DMS 273 (cell line): ENCODE measurements around the gene TRIOBP.
"Not testable (repeated sequence)": the region's sequence is repeated elsewhere in the genome, so short reads cannot be mapped to it uniquely, and the experiment has no call there.

Source experiments
- DNase-seq: peaks from one replicate; lab custom pipeline; 2025; ENCODE audit not compliant: unreplicated experiment; lab: John Stamatoyannopoulos, UW

The TRIOBP gene

GRCh38 chr22:37692627-37693285 is 4.1 kb upstream of the TRIOBP start:
- DNase-seq, result no peak

DNA sequence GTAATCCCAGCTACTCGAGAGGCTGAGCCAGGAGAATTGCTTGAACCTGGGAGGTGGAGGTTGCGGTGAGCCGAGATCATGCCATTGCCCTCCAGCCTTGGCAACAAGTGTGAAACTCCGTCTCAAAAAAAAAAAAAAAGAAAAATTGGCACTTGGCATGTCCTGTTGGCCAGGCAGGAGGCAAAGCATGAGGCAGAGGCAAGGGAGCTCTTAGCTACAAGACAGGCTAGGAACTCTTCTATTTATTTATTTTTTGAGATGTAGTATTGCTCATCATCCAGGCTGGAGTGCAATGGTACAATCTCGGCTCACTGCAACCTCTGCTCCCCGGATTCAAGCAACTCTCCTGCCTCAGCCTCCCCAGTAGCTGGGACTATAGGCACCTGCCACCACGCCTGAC is 2.7 kb upstream of the TRIOBP start:
- not testable (repeated sequence) for DNase-seq

DNA sequence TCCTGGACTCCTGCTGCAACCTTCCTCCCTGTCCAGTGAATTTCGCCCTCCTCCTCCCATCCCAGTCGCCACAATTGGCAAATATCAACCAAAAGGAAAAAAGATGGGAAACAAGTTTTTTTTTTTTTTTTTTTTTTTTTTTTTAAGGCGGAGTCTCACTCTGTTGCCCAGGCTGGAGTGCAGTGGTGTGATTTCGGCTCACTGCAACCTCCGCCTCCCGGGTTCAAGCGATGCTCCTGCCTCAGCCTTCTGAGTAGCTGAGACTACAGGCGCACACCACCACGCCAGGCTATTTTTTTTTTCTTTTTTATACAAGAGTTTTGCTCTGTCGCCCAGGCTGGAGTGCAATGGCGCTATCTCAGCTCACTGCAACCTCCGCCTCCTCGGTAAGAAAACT is 590 bp upstream of the TRIOBP start:
- DNase-seq, result not testable (repeated sequence)

GRCh38 chr22:37697538-37697835 is 639 bp downstream of the TRIOBP start:
- DNase-seq, result no peak

- no peak for DNase-seq
Measured at GRCh38 chr22:37701141-37701786, 4.4 kb downstream of the TRIOBP start.

DNA sequence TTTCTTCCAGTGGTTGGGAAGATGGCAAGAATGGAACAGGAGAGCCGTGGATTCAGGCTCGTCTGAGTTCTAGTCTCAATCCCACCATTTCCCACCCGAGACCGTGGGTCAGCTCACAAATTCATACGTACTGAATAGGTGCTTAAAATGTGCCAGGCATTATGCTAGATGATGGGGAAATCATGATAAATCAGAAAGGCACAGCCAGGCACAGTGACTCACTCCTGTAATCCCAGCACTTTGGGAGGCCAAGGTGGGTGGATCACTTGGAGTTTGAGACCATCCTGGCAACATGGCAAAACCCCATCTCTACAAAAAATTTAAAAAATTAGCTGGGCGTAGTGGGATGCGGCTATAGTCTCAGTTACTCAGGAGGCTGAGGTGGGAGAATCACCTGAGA is 7.1 kb downstream of the TRIOBP start:
- no peak for DNase-seq

DNA sequence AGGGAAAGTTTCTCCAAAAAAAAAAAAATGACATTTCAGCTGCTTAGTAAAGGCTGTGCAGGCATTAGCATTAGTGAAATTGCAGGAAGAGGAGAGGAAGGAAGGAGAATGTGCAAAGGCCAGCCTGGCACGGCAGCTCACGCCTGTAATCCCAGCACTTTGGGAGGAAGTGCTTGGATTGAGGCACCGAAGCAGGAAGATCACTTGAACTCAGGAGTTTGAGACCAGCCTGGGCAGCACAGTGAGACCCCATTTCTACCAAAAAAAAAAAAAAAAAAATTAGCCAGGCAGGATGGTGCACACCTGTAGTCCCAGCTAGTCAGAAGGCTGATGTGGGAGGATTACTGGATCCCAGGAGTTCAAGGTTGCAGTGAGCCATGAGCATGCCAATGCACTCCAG is 7.8 kb downstream of the TRIOBP start:
- DNase-seq, result no peak

GRCh38 chr22:37705205-37705604 is 8.4 kb downstream of the TRIOBP start:
- DNase-seq, result no peak

DNA sequence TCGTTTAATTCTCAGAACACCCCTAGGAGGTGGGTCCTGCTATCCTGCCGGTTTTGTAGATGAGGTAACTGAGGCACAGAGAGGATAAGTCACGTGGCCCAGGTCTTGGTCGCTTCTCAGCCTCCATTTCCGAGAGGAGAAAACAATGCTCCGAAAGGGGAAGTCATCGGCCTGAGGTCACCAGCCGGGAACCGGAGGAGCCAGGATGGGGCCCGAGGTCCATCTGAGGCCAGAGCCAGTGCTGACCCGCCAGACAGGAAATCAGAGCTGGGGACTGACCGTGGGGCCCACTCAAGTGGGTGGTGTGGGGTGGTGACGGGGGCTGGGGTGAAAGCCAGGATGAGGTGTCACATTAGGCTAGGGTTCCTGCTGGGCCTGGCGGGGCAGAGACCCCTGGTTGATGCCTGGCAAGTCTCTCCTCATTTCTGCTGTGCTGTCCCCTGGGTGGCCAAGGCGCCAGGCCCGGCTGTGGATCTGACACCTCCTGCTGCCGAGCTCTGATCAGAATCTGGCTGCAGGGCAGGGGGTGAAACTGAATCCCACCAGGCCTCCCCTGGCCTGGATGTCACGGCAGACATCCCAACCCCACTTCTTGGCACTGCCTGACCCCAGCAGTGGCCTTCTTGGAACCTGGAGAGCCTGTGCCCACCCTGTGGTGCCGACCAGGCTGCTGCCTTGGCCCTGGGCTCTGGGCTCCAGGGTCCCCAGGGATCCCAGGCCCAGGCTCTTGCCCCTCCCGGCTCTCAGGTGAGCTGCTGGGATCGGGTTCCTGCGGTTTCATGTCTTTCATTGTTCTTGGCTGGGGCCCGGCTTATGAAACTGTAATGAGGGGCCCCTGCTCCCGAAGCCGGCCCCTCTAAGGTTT is 12.0 kb downstream of the TRIOBP start:
- no peak for DNase-seq

- DNase-seq, result no peak
Measured at GRCh38 chr22:37709445-37709765, 12.6 kb downstream of the TRIOBP start.

- no peak for DNase-seq
Measured at GRCh38 chr22:37710675-37711074, 13.8 kb downstream of the TRIOBP start.

GRCh38 chr22:37711490-37711889 is 14.6 kb downstream of the TRIOBP start:
- DNase-seq, result no peak

DNA sequence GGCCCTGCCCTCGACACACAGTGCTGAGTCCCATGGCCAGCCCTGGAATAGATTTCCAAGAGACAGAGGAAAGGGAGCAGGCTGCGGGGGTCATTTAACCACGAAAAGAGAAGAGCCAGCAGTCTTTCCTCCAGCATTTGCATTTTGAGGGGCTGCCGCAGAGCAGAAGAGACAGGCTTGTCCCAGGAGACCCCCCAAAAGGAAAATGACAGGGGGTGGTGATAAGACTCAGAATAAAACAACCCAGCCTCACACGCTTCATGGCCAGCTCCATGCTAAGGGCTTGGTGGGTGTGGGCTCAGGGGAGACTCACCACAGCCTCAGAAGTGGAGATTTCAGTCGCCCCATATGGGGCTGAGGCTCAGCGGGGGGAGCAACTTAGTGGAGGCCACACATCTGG is 16.9 kb downstream of the TRIOBP start:
- no peak for DNase-seq

DNA sequence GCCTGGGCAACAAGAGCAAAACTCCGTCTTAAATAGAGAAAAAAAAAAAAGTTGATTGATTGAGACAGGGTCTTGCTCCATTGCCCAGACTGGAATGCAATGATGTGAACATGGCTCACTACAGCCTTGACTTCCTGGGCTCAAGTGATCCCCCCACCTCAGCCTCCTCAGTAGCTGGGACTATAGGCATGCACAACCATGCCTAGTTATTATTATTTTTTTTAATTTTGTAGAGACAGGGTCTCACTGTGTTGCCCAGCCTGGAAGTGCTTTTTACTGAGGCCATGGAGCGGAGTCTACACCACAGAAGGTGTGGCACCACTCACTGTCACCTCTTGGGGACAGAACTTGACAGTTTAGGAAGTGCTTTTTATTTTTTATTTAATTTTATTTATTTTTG is 17.8 kb downstream of the TRIOBP start:
- no peak for DNase-seq

DNA sequence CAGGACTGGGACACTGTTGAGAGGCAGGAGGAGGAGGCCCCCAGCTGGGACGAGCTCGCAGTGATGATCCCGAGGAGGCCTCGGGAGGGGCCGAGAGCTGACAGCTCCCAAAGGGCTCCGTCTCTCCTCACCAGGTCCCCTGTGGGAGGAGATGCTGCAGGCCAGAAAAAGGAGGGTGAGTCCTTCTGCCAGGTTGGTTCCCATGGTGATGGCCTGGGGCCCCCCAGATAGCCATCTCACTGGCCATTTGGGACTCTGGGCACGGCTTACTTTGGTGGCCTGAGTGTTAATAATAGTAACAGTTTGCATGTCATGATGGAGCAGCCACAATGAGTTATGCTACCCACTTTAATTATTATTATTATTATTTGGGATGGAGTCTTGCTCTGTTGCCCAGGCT is 18.9 kb downstream of the TRIOBP start:
- DNase-seq, result no peak

DNA sequence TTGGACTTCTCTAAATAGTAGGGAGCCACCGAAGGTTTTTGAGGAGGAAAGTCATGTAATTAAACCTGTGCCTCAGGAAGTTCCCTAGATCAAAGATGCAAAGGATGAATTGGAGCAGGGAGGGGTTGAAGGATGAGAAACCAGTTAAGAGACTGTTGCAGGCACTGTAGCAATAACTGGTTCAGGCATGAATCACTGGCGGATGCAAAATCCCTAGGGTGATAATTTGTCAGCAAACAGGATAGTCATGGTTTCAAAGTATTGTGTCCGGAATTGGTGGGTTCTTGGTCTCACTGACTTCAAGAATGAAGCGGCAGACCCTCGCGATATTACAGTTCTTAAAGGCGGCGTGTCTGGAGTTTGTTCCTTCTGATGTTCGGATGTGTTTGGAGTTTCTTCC is 19.9 kb downstream of the TRIOBP start:
- no peak for DNase-seq

- not testable (repeated sequence) for DNase-seq
Measured at GRCh38 chr22:37717235-37717634, 20.4 kb downstream of the TRIOBP start.

DNA sequence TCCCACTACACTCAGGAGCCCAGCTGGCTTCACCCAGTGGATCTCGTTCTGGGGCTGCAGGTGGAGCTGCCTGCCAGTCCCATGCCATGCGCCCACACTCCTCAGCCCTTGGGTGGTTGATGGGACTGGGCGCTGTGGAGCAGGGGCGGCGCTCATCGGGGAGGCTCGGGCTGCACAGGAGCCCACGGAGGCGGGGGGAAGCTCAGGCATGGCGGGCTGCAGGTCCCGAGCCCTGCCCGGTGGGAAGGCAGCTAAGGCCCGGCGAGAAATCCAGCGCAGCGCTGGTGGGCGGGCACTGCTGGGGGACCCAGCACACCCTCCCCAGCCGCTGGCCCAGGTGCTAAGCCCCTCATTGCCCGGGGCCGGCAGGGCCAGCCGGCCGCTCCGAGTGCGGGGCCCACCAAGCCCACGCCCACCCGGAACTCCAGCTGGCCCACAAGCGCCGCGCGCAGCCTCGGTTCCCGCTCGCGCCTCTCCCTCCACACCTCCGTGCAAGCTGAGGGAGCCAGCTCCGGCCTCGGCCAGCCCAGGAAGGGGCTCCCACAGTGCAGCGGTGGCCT is 21.0 kb downstream of the TRIOBP start:
- not testable (repeated sequence) for DNase-seq

GRCh38 chr22:37725551-37726240 is 28.8 kb downstream of the TRIOBP start:
- DNase-seq, result no peak

- DNase-seq, result no peak
Measured at GRCh38 chr22:37726241-37726887, 29.5 kb downstream of the TRIOBP start.

- DNase-seq, result no peak
Measured at GRCh38 chr22:37728620-37729019, 31.8 kb downstream of the TRIOBP start.
